Activated T-helper 2 cell treated with anti-CD3 and anti-CD28 coated beads, Interferon-gamma antibody, Interleukin-2, Interleukin-4, amounts not matched to agents 10 μg/mL and 5 μg/mL and 100 μg/mL, durations not matched to agents 14 hours and 24 hours and 36 hours (primary cell): ENCODE measurements around the gene CSF3R. TPM values are rescaled to one million over a fixed set of nuclear protein-coding genes. Genes with fewer than 3 reads are reported as not detected.

Experiments
- total RNA-seq: library from RNA; stranded (reverse); gene quantifications from 2 replicates; pipeline ENCODE4 v1.2.3, GENCODE V29; 2022

The CSF3R gene
- total RNA-seq, 1 donor from 2014 or later: 0.11 TPM

Other genes with a start within 250 kb of the CSF3R start
- gene SH3D21, start 176.5 kb downstream of the CSF3R start, total RNA-seq: 19.0 and 20.4 TPM in 2 replicates
- gene EVA1B, start 159.3 kb downstream of the CSF3R start, total RNA-seq: 10.7 and 11.0 TPM in 2 replicates
- gene STK40, start 97.0 kb downstream of the CSF3R start, total RNA-seq: 41.3 and 42.4 TPM in 2 replicates
- 48.4 and 55.3 TPM in 2 replicates for gene LSM10, start 85.0 kb downstream of the CSF3R start, total RNA-seq
- 0.59 and 1.2 TPM in 2 replicates for gene OSCP1, start 32.5 kb downstream of the CSF3R start, total RNA-seq
- 117 and 123 TPM in 2 replicates for gene MRPS15, start 18.5 kb downstream of the CSF3R start, total RNA-seq